HepG2 (cell line): ENCODE results near the gene GRAMD1A. TPM values are rescaled to one million over a fixed set of nuclear protein-coding genes. Genes with fewer than 3 reads are reported as not detected.

ENCODE experiments used
- ATAC-seq: fragments of 200-7000 bp; cut with Tn5 transposase; 3 replicates; pipeline ENCODE4 v1.9.1; 2020; ENCODE audit warnings: mild to moderate bottlenecking, moderate library complexity
- BruUV-seq: library from RNA; stranded (reverse); fragments of 400-500 nt; replicated peaks from 2 replicates; lab custom pipeline; 2021; lab: Mats Ljungman, UMichigan
- CTCF ChIA-PET: fragments of 300-600 bp; formaldehyde crosslinking; extraction: SDS; loops from one replicate; lab custom pipeline; 2021; ENCODE audit warnings: low total read pairs, inconsistent platforms, low intra/inter-chr PET ratio; lab: Yijun Ruan, JAX
- POLR2A ChIA-PET: fragments of 350-600 bp; sonication (Branson Sonifier 250); formaldehyde crosslinking; loops from one replicate; lab custom pipeline; 2020; ENCODE audit warnings: antibody characterized with exemption, inconsistent platforms; lab: Yijun Ruan, JAX
- DNase-seq: peaks from one replicate; pipeline ENCODE4 v3.0.0-alpha.2; 2015; ENCODE audit warnings: low spot score
- FAIRE-seq: peaks from 3 replicates; lab custom pipeline; 2011; peaks lifted over from hg19 to GRCh38; lab: Jason Lieb, UNC
- H2AFZ ChIP-seq: one replicate; pipeline ENCODE4 v1.6.1; 2011; ENCODE audit warnings: low read length, inconsistent platforms
- H3K27ac ChIP-seq: fragments of 300-600 bp; 3 replicates; pipeline ENCODE4 v1.8.0; 2011; ENCODE audit warnings: mixed run types, mild to moderate bottlenecking, mixed read lengths, low read length, inconsistent platforms; ENCODE audit not compliant: insufficient read depth; ENCODE audit errors: extremely low read length
- H3K27me3 ChIP-seq, 2 experiments: fragments of 200-600 bp in 1 of 2; 2 replicates in 1 of 2; 3 replicates in 1 of 2; pipeline versions ENCODE4 v1.6.0 to v1.8.0; 2011; ENCODE audit warnings: low read length in 2 of 2, mild to moderate bottlenecking in 2 of 2, moderate library complexity in 2 of 2, inconsistent platforms in 1 of 2; ENCODE audit not compliant: insufficient read depth in 2 of 2, control insufficient read depth in 1 of 2
- H3K36me3 ChIP-seq, 2 experiments: fragments of 200-600 bp in 1 of 2; replicated peaks in 1 of 2; 2 replicates in 1 of 2; 3 replicates in 1 of 2; pipeline versions ENCODE4 v1.5.1 to v1.8.0; 2011; ENCODE audit warnings: low read length in 2 of 2, inconsistent platforms in 1 of 2; ENCODE audit not compliant: insufficient read depth in 2 of 2, control insufficient read depth in 1 of 2
- H3K4me1 ChIP-seq: 2 replicates; pipeline ENCODE4 v1.5.1; 2012; ENCODE audit warnings: low read length, inconsistent platforms; ENCODE audit not compliant: insufficient read depth
- H3K4me2 ChIP-seq: 2 replicates; pipeline ENCODE4 v1.6.0; 2011; ENCODE audit warnings: low read depth, low read length, inconsistent platforms
- H3K4me3 ChIP-seq, 3 experiments: fragments of 200-600 bp in 1 of 3; sonication (generic), shearing (Covaris generic) in 1 of 3; replicated peaks in 1 of 3; 2 replicates each; pipeline ENCODE4 v1.5.1; 2011 to 2016; ENCODE audit warnings: low read length in 3 of 3, inconsistent platforms in 2 of 3, low read depth in 2 of 3, mild to moderate bottlenecking in 2 of 3, control low read depth in 1 of 3, mixed read lengths in 1 of 3; ENCODE audit not compliant: insufficient read depth in 1 of 3
- H3K79me2 ChIP-seq: one replicate; pipeline ENCODE4 v1.6.1; 2011; ENCODE audit warnings: low read length, inconsistent platforms; ENCODE audit not compliant: insufficient read depth
- H3K9ac ChIP-seq: 2 replicates; pipeline ENCODE4 v1.6.0; 2011; ENCODE audit warnings: mild to moderate bottlenecking, low read depth, low read length, inconsistent platforms; ENCODE audit not compliant: insufficient read depth
- H3K9me3 ChIP-seq: 2 replicates; pipeline ENCODE4 v1.5.1; 2012; ENCODE audit warnings: mild to moderate bottlenecking, low read length
- H4K20me1 ChIP-seq: 2 replicates; pipeline ENCODE4 v1.6.0; 2011; ENCODE audit warnings: inconsistent platforms, mild to moderate bottlenecking, low read length, moderate library complexity; ENCODE audit not compliant: insufficient read depth
- AGO2 ChIP-seq: fragments of 200-400 bp; formaldehyde crosslinking; optimal IDR thresholded peaks from 2 replicates; pipeline ENCODE3; 2017; ENCODE audit warnings: mild to moderate bottlenecking, low read depth, low read length, moderate library complexity
- GATA4 ChIP-seq: sonication (generic); IDR thresholded peaks from 2 replicates; pipeline ENCODE4 v1.6.1; 2016; ENCODE audit warnings: antibody characterized with exemption, low read depth, borderline replicate concordance
- GATAD2A ChIP-seq: IDR thresholded peaks from 2 replicates; pipeline ENCODE4 v1.6.1; 2016
- HINFP ChIP-seq: sonication (generic); formaldehyde crosslinking; IDR thresholded peaks from 2 replicates; pipeline ENCODE4 v1.4.0; 2020; ENCODE audit warnings: low read depth, mild to moderate bottlenecking, missing genetic modification reagents
- ONECUT2 ChIP-seq: sonication (generic); formaldehyde crosslinking; IDR thresholded peaks from 2 replicates; pipeline ENCODE4 v1.4.0; 2020; ENCODE audit warnings: missing genetic modification reagents
- ZNF337 ChIP-seq: sonication (generic); formaldehyde crosslinking; IDR thresholded peaks from 2 replicates; pipeline ENCODE4 v1.5.1; 2020; ENCODE audit warnings: missing genetic modification reagents, low read depth, mild to moderate bottlenecking, borderline replicate concordance
- ZNF713 ChIP-seq: sonication (generic); formaldehyde crosslinking; IDR thresholded peaks from 2 replicates; pipeline ENCODE4 v1.4.0; 2020; ENCODE audit warnings: mild to moderate bottlenecking, missing genetic modification reagents
- WGBS: methylation state at CpG from one replicate; pipeline ENCODE4 v1.1.6; 2017; ENCODE audit warnings: low lambda C conversion rate; 5-methylcytosine and 5-hydroxymethylcytosine counted together
- in situ Hi-C: cut with HindIII; loops from 2 replicates; pipeline ENCODE4 v1.10.0; 2017; ENCODE audit warnings: low pct_unique_long_range_greater_than_20kb; ENCODE audit not compliant: extremely low pct_ligation_motif_present
- intact Hi-C: fragments of 100-400 bp; cut with micrococcal nuclease; formaldehyde crosslinking; loops from one replicate; pipeline ENCODE4 v1.10.0; 2022; ENCODE audit not compliant: unreplicated experiment
- polyA plus RNA-seq, 8 experiments: library from polyadenylated mRNA; depleted of rRNA in 3 of 8; stranded (reverse) in 7 of 8; unstranded in 1 of 8; fragments of >200 nt; fragmentation: Illumina TruSeq in 4 of 8; extraction: Trizol in 4 of 8; gene quantifications; 2 replicates each; pipeline versions ENCODE4 v1.2.1 to v1.2.3, GENCODE V29; 2011 to 2016; ENCODE audit warnings: low read depth in 4 of 8, missing spikeins in 1 of 8, mixed read lengths in 1 of 8; ENCODE audit not compliant: insufficient read depth in 1 of 8
- total RNA-seq, 5 experiments: library from RNA; depleted of rRNA; stranded (reverse); fragments of >200 nt; fragmentation: Illumina TruSeq; extraction: Trizol; gene quantifications; 2 replicates each; pipeline ENCODE4 v1.2.3, GENCODE V29; 2016; ENCODE audit warnings: low read depth in 1 of 5

Gene GRAMD1A
- total and polyA plus RNA-seq, 2 of the 13 experiments (the other 11 are each of a cell fraction or from before 2014, with no cell fraction given) = 14.7 to 181 TPM

- in situ Hi-C loops = no loop called here
- WGBS = 95% methylated on average over 11 of the region's 17 CpGs
- Histone ChIP-seq H3K27me3 (peaks cover 0 to 4% of the 10 kb centered on the region in 2 experiments; a peak in 1 of 5 replicates), H3K27ac (no peak overlapping the region), H2AFZ (no peak overlapping the region), H3K9ac (no peak overlapping the region), H3K4me3 (no peak overlapping the region)
- no peak for FAIRE-seq
- intact Hi-C loops = no loop called here
- CTCF ChIA-PET = no interaction called here
- POLR2A ChIA-PET = interaction anchor here (1.0 to 1.1 kb wide), 2 partner anchors 10 to 28 kb away, joined by 3 read pairs; no protein-coding TSS in a partner anchor
- no peak for TF ChIP-seq HINFP (CRISPR knock-in tag)
- TF ChIP-seq ONECUT2 (CRISPR knock-in tag) = no peak
- TF ChIP-seq ZNF337 (CRISPR knock-in tag) = no peak
- TF ChIP-seq ZNF713 (CRISPR knock-in tag) = no peak
- TF ChIP-seq AGO2 = no peak
- TF ChIP-seq GATAD2A = no peak
- TF ChIP-seq GATA4 = no peak
- TF ChIP-seq, all 625 proteins: peak for 0
- H3K4me2 ChIP-seq = no peak overlapping the region
- DNase-seq (no peak), ATAC-seq (no peak)
- H4K20me1 ChIP-seq = no peaks in the 10 kb centered on the region
- H3K36me3 ChIP-seq = peaks cover 1 to 15% of the 10 kb centered on the region in 2 experiments; a peak in 1 of 5 replicates
- H3K9me3 ChIP-seq = no peaks in the 10 kb centered on the region
- peaks cover 38% of the 10 kb centered on the region for H3K4me1 ChIP-seq
- H3K79me2 ChIP-seq = no peaks in the 10 kb centered on the region
- no TSS peak for BruUV-seq
Observed at GRCh38 chr19:35034005-35034502, 33.9 kb downstream of the GRAMD1A start.
